ENCODE results near the gene SAP25. TPM values are rescaled to one million over a fixed set of nuclear protein-coding genes. Genes with fewer than 3 reads are reported as not detected.

SAP25 gene
- total and polyA plus RNA-seq, 2 of the 4 experiments (the other 2 are of a cell fraction), result 1.8 TPM; not detected in 1

DNA sequence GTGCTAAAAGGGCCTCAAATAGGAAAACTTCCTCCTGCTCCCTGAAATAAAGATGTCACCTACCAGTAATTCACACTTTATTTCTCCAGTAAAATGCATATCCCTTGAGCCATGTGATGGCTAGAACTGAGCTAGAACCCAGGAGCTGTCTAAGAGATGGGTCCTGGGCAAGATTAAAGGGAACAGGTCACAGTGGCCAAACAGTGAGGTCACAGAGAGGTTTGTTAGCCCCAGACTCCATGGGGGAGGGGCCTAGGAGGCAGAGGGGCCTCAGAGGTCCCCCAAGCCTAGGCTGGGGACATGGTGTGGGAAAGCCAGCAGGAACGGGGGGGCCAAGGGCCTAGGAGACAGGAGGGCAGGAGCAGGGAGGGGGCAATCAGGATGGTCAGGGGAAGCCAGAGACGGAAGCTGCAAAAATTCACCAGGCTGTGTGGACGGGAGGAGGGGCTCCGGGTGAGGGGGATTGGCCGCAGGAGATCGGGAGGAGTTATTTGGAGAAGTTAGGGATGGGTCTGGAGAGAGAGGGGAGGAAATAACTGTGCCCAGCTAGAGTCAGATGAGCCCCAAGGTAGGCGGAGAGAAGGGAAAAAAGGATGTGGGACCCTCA is 15.7 kb upstream of the SAP25 start:
- no TSS peak for BruUV-seq (replicated peaks)
- no peak overlapping the region for H3K27ac ChIP-seq (ENCODE audit: insufficient read depth, low read length)
- no peak overlapping the region for H2BK120ac ChIP-seq (ENCODE audit: low read depth, low read length)
- H3K4me3 ChIP-seq (ENCODE audit: insufficient read depth, low read depth, low read length), result no peak overlapping the region
- H3K4me2 ChIP-seq (ENCODE audit: low read depth, low read length), result no peak overlapping the region
- no peak overlapping the region for H2AK5ac ChIP-seq (ENCODE audit: low read depth, low read length)
- H2BK15ac ChIP-seq (ENCODE audit: low read depth, low read length), result no peak overlapping the region
- H3K9me1 ChIP-seq (ENCODE audit: insufficient read depth, low read length), result 0 out of 2 replicates have a peak, but pooled peaks cover 5% of the 10 kb centered on the region
- intact Hi-C loops (cut with micrococcal nuclease) (loop anchor here (10.0 kb wide), 1 partner anchor 245 kb away; no protein-coding TSS in a partner anchor), dilution Hi-C loops (cut with HindIII; ENCODE audit: low sequenced_read_pairs, unreplicated experiment) (no loop called here), in situ Hi-C loops (cut with MboI; ENCODE audit: low sequenced_read_pairs) (loop anchor here (25.0 kb wide), 1 partner anchor 273 kb away; the partner anchor contains the start of genes SLC12A9 and TRIP6)
- no peak overlapping the region for H2AK9ac ChIP-seq (replicated peaks; ENCODE audit: low read depth, low read length, poor library complexity)
- no peak overlapping the region for H4K5ac ChIP-seq (ENCODE audit: low read depth, low read length)
- no peak overlapping the region for H3K9ac ChIP-seq (ENCODE audit: low read depth, low read length)
- H3K14ac ChIP-seq (replicated peaks; ENCODE audit: low read depth, low read length), result no peak overlapping the region
- no peak for TF ChIP-seq SMC3 (IDR thresholded peaks at IDR 0.05; ENCODE audit: low read depth, low read length)
- no peak for TF ChIP-seq FOS (IDR thresholded peaks at IDR 0.05; ENCODE audit: low read depth, low read length)
- TF ChIP-seq MXI1 (IDR thresholded peaks at IDR 0.05; ENCODE audit: borderline replicate concordance, low read depth, low read length), result no peak
- no peak for TF ChIP-seq CHD1 (IDR thresholded peaks at IDR 0.05; ENCODE audit: low read depth, low read length)
- no peak for TF ChIP-seq RCOR1 (IDR thresholded peaks at IDR 0.05; ENCODE audit: insufficient replicate concordance, low read length)
- TF ChIP-seq, protein P1, sequence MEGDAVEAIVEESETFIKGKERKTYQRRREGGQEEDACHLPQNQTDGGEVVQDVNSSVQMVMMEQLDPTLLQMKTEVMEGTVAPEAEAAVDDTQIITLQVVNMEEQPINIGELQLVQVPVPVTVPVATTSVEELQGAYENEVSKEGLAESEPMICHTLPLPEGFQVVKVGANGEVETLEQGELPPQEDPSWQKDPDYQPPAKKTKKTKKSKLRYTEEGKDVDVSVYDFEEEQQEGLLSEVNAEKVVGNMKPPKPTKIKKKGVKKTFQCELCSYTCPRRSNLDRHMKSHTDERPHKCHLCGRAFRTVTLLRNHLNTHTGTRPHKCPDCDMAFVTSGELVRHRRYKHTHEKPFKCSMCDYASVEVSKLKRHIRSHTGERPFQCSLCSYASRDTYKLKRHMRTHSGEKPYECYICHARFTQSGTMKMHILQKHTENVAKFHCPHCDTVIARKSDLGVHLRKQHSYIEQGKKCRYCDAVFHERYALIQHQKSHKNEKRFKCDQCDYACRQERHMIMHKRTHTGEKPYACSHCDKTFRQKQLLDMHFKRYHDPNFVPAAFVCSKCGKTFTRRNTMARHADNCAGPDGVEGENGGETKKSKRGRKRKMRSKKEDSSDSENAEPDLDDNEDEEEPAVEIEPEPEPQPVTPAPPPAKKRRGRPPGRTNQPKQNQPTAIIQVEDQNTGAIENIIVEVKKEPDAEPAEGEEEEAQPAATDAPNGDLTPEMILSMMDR (conservative IDR thresholded peaks at IDR 0.05; ENCODE audit: low read depth, low read length), result no peak
- no peak for TF ChIP-seq BHLHE40 (IDR thresholded peaks at IDR 0.05; ENCODE audit: low read depth, low read length)
- TF ChIP-seq RAD21 (IDR thresholded peaks at IDR 0.05; ENCODE audit: low read length), result no peak
- no peak for TF ChIP-seq POLR2A (IDR thresholded peaks at IDR 0.05; ENCODE audit: low read depth, low read length)
- TF ChIP-seq, protein P2, sequence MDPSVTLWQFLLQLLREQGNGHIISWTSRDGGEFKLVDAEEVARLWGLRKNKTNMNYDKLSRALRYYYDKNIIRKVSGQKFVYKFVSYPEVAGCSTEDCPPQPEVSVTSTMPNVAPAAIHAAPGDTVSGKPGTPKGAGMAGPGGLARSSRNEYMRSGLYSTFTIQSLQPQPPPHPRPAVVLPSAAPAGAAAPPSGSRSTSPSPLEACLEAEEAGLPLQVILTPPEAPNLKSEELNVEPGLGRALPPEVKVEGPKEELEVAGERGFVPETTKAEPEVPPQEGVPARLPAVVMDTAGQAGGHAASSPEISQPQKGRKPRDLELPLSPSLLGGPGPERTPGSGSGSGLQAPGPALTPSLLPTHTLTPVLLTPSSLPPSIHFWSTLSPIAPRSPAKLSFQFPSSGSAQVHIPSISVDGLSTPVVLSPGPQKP (IDR thresholded peaks at IDR 0.05; ENCODE audit: borderline replicate concordance, low read depth, low read length), result no peak
- no peak for TF ChIP-seq MAZ (IDR thresholded peaks at IDR 0.05; ENCODE audit: borderline replicate concordance, low read depth, low read length)
- ATAC-seq (ENCODE audit: low read depth), result no peak
- H3K79me1 ChIP-seq (ENCODE audit: low read depth in 1 of 2, low read length in 2 of 2), result peaks cover 6 to 16% of the 10 kb centered on the region in 2 experiments; a peak in 2 of 4 replicates
- H2BK5ac ChIP-seq (ENCODE audit: low read depth, low read length, poor library complexity, severe bottlenecking), result no peak overlapping the region
- no peak overlapping the region for H2BK20ac ChIP-seq (ENCODE audit: low read depth, low read length)
- DNase-seq, result no peak
- H4K8ac ChIP-seq (ENCODE audit: low read depth in 2 of 2, low read length in 2 of 2), result no peak overlapping the region
- H3K4ac ChIP-seq (ENCODE audit: low read depth, low read length), result no peak overlapping the region
- WGBS, 2 experiments (ENCODE audit: extremely low coverage in 2 of 2, insufficient read length in 1 of 2), result 36% methylated on average over 2 of the region's 7 CpGs; no CpG with 5 or more reads in 1 of the 2 experiments
- no peak overlapping the region for H2AFZ ChIP-seq (replicated peaks; ENCODE audit: low read length, poor library complexity)
- no peak overlapping the region for H3K18ac ChIP-seq (ENCODE audit: low read depth, low read length)
- H3K4me1 ChIP-seq (ENCODE audit: control insufficient read depth, insufficient read depth, low read length), result peaks cover 5% of the 10 kb centered on the region; the same call in 1 of the 2 replicates
- no peak overlapping the region for H3K23ac ChIP-seq (ENCODE audit: low read depth, low read length)
- ChIA-PET POLR2A (ENCODE audit: unreplicated experiment) (no interaction called here), CTCF (interaction anchor here (0.9 kb wide), 1 partner anchor 13 kb away, joined by 4 read pairs; the partner anchor contains the start of gene PCOLCE)
- peaks cover 14% of the 10 kb centered on the region for H4K20me1 ChIP-seq (ENCODE audit: insufficient read depth, low read length)
- no peaks in the 10 kb centered on the region for H3K27me3 ChIP-seq (ENCODE audit: control insufficient read depth, insufficient read depth, low read length)
- no peak overlapping the region for H3K56ac ChIP-seq (ENCODE audit: extremely low read depth, insufficient read depth, low read length)
- H3K36me3 ChIP-seq (ENCODE audit: control insufficient read depth, insufficient read depth, low read length), result no peaks in the 10 kb centered on the region
- H4K91ac ChIP-seq (ENCODE audit: insufficient read depth, low read depth, low read length), result no peak overlapping the region
- no peaks in the 10 kb centered on the region for H3K9me3 ChIP-seq (ENCODE audit: control insufficient read depth, insufficient read depth, low read length)
